Body of pancreas (tissue), 4 donors: Measurements from ENCODE around the gene KCND2.

Source experiments
- POLR2A ChIP-seq, 3 donors: fragments of 450-650 bp; IDR thresholded peaks; one replicate each; pipeline ENCODE4 v1.6.1; 2016; ENCODE audit warnings: antibody characterized with exemption in 3 of 3, mild to moderate bottlenecking in 2 of 3
- TF ChIP-seq, protein P1 (sequence below), 7 experiments: fragments of 450-650 bp in 4 of 7; fragments of 200-600 bp in 3 of 7; sonication (generic) in 3 of 7; IDR thresholded peaks; one replicate each; pipeline ENCODE4 v1.5.1; 2016 to 2019; ENCODE audit warnings: antibody characterized with exemption in 7 of 7

GRCh38 chr7:120735791-120736190, 462.8 kb downstream of the KCND2 start:
- TF ChIP-seq, protein P1, sequence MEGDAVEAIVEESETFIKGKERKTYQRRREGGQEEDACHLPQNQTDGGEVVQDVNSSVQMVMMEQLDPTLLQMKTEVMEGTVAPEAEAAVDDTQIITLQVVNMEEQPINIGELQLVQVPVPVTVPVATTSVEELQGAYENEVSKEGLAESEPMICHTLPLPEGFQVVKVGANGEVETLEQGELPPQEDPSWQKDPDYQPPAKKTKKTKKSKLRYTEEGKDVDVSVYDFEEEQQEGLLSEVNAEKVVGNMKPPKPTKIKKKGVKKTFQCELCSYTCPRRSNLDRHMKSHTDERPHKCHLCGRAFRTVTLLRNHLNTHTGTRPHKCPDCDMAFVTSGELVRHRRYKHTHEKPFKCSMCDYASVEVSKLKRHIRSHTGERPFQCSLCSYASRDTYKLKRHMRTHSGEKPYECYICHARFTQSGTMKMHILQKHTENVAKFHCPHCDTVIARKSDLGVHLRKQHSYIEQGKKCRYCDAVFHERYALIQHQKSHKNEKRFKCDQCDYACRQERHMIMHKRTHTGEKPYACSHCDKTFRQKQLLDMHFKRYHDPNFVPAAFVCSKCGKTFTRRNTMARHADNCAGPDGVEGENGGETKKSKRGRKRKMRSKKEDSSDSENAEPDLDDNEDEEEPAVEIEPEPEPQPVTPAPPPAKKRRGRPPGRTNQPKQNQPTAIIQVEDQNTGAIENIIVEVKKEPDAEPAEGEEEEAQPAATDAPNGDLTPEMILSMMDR (IDR thresholded peaks at IDR 0.05), result no peak
- no peak for TF ChIP-seq POLR2A (IDR thresholded peaks at IDR 0.05)
